HEK293 (cell line): ENCODE data around the gene ZEB2.

Source experiments
- CTCF ChIA-PET: fragments of 350-600 bp; formaldehyde crosslinking; extraction: SDS; loops from one replicate; lab custom pipeline; 2021; ENCODE audit warnings: antibody characterized with exemption; lab: Yijun Ruan, JAX
- POLR2A ChIA-PET: fragments of 300-600 bp; formaldehyde crosslinking; extraction: SDS; loops from one replicate; lab custom pipeline; 2020; ENCODE audit warnings: antibody characterized with exemption, inconsistent platforms; lab: Yijun Ruan, JAX
- H3K27ac ChIP-seq: fragments of 200-500 bp; sonication (Bioruptor generic); 2 replicates; pipeline ENCODE4 v1.5.1; 2014; ENCODE audit warnings: low read depth, low read length, control low read depth, inconsistent platforms; ENCODE audit errors: extremely low read depth
- H3K36me3 ChIP-seq, 2 experiments: fragments of 200-500 bp in 1 of 2; sonication (Bioruptor generic) in 1 of 2; 1 replicate in 1 of 2; 2 replicates in 1 of 2; pipeline ENCODE4 v1.5.1; 2014 to 2017; ENCODE audit warnings: inconsistent platforms in 2 of 2, low read length in 2 of 2; ENCODE audit not compliant: control insufficient read depth in 2 of 2, insufficient read depth in 1 of 2
- H3K4me1 ChIP-seq: fragments of 200-500 bp; sonication (Bioruptor generic); 2 replicates; pipeline ENCODE4 v1.5.1; 2014; ENCODE audit warnings: mild to moderate bottlenecking, low read length, inconsistent platforms; ENCODE audit not compliant: control insufficient read depth, insufficient read depth
- H3K4me3 ChIP-seq: 2 replicates; pipeline ENCODE4 v1.5.1; 2011; ENCODE audit warnings: low read depth, mild to moderate bottlenecking, control low read depth, low read length, moderate library complexity
- H3K9me3 ChIP-seq: fragments of 200-500 bp; sonication (Bioruptor generic); 2 replicates; pipeline ENCODE4 v1.5.1; 2014; ENCODE audit warnings: low read depth, low read length, inconsistent platforms; ENCODE audit not compliant: control insufficient read depth, insufficient read depth
- HOXA7 ChIP-seq: sonication (generic); formaldehyde crosslinking; IDR thresholded peaks from 2 replicates; pipeline ENCODE4 v1.8.1; 2022; ENCODE audit warnings: missing genetic modification reagents, borderline replicate concordance
- KLF9 ChIP-seq: fragments of 450-650 bp; formaldehyde crosslinking; IDR thresholded peaks from 2 replicates; pipeline ENCODE4 v1.5.1; 2016; ENCODE audit warnings: missing biosample characterization, missing genetic modification characterization, low read depth
- OVOL3 ChIP-seq: fragments of 450-650 bp; formaldehyde crosslinking; IDR thresholded peaks from 2 replicates; pipeline ENCODE4 v1.5.1; 2016; ENCODE audit warnings: missing biosample characterization, missing genetic modification characterization
- SP3 ChIP-seq: fragments of 450-650 bp; formaldehyde crosslinking; IDR thresholded peaks from 2 replicates; pipeline ENCODE4 v1.5.1; 2016; ENCODE audit warnings: missing biosample characterization, missing genetic modification characterization
- SP7 ChIP-seq: fragments of 450-650 bp; formaldehyde crosslinking; IDR thresholded peaks from 2 replicates; pipeline ENCODE4 v1.5.1; 2016; ENCODE audit warnings: missing biosample characterization, missing genetic modification characterization
- TRIM28 ChIP-seq: IDR thresholded peaks from 2 replicates; pipeline ENCODE4 v1.6.1; 2011; ENCODE audit warnings: low read length, control low read depth, borderline replicate concordance
- ZNF114 ChIP-seq: fragments of 450-650 bp; formaldehyde crosslinking; IDR thresholded peaks from 2 replicates; pipeline ENCODE4 v1.5.0; 2017; ENCODE audit warnings: missing biosample characterization, missing genetic modification characterization
- ZNF132 ChIP-seq: fragments of 450-650 bp; formaldehyde crosslinking; IDR thresholded peaks from 2 replicates; pipeline ENCODE4 v1.5.1; 2017; ENCODE audit warnings: missing biosample characterization, missing genetic modification characterization, borderline replicate concordance
- ZNF169 ChIP-seq: fragments of 450-650 bp; formaldehyde crosslinking; IDR thresholded peaks from 2 replicates; pipeline ENCODE4 v1.5.1; 2016; ENCODE audit warnings: missing biosample characterization, missing genetic modification characterization
- ZNF239 ChIP-seq: fragments of 450-650 bp; formaldehyde crosslinking; IDR thresholded peaks from 2 replicates; pipeline ENCODE4 v1.5.1; 2016; ENCODE audit warnings: missing biosample characterization, missing genetic modification characterization
- ZNF335 ChIP-seq: fragments of 450-650 bp; formaldehyde crosslinking; conservative IDR thresholded peaks from 2 replicates; pipeline ENCODE4 v1.5.1; 2016; ENCODE audit warnings: missing biosample characterization, missing genetic modification characterization
- ZNF350 ChIP-seq: fragments of 450-650 bp; formaldehyde crosslinking; IDR thresholded peaks from 2 replicates; pipeline ENCODE4 v1.5.0; 2017; ENCODE audit warnings: missing biosample characterization, mild to moderate bottlenecking, missing genetic modification characterization
- ZNF354C ChIP-seq: fragments of 450-650 bp; formaldehyde crosslinking; IDR thresholded peaks from 2 replicates; pipeline ENCODE4 v1.5.1; 2016; ENCODE audit warnings: missing biosample characterization, missing genetic modification characterization, low read depth, borderline replicate concordance
- ZNF433 ChIP-seq: fragments of 450-650 bp; formaldehyde crosslinking; IDR thresholded peaks from 2 replicates; pipeline ENCODE4 v1.5.1; 2016; ENCODE audit warnings: missing biosample characterization, missing genetic modification characterization, low read depth
- ZNF521 ChIP-seq: fragments of 450-650 bp; formaldehyde crosslinking; IDR thresholded peaks from 2 replicates; pipeline ENCODE4 v1.5.1; 2017; ENCODE audit warnings: missing biosample characterization, mild to moderate bottlenecking, missing genetic modification characterization
- ZNF530 ChIP-seq: fragments of 450-650 bp; formaldehyde crosslinking; IDR thresholded peaks from 2 replicates; pipeline ENCODE4 v1.5.1; 2016; ENCODE audit warnings: low read depth, missing biosample characterization, missing genetic modification characterization
- ZNF558 ChIP-seq: fragments of 450-650 bp; formaldehyde crosslinking; IDR thresholded peaks from 2 replicates; pipeline ENCODE4 v1.5.1; 2016; ENCODE audit warnings: missing biosample characterization, missing genetic modification characterization
- ZNF585B ChIP-seq: fragments of 450-650 bp; formaldehyde crosslinking; IDR thresholded peaks from 2 replicates; pipeline ENCODE4 v1.5.1; 2016; ENCODE audit warnings: missing biosample characterization, missing genetic modification characterization
- TF ChIP-seq, protein P1 (sequence below): fragments of 450-650 bp; formaldehyde crosslinking; IDR thresholded peaks from 2 replicates; pipeline ENCODE4 v1.5.1; 2016; ENCODE audit warnings: missing biosample characterization, missing genetic modification characterization
- TF ChIP-seq, protein P2 (sequence below): fragments of 450-650 bp; formaldehyde crosslinking; IDR thresholded peaks from 2 replicates; pipeline ENCODE4 v1.5.1; 2016; ENCODE audit warnings: missing biosample characterization, missing genetic modification characterization, low read depth
- TF ChIP-seq, protein P3 (sequence below): fragments of 450-650 bp; formaldehyde crosslinking; IDR thresholded peaks from 2 replicates; pipeline ENCODE4 v1.5.1; 2016; ENCODE audit warnings: missing biosample characterization, missing genetic modification characterization, low read depth
- TF ChIP-seq, protein P4 (sequence below): fragments of 450-650 bp; formaldehyde crosslinking; IDR thresholded peaks from 2 replicates; pipeline ENCODE4 v1.5.1; 2016; ENCODE audit warnings: missing biosample characterization, missing genetic modification characterization
- TF ChIP-seq, protein P5 (sequence below): fragments of 450-650 bp; formaldehyde crosslinking; IDR thresholded peaks from 2 replicates; pipeline ENCODE4 v1.5.1; 2016; ENCODE audit warnings: missing biosample characterization, missing genetic modification characterization
- TF ChIP-seq, protein P6 (sequence below): IDR thresholded peaks from 2 replicates; pipeline ENCODE4 v1.6.1; 2011; ENCODE audit warnings: mild to moderate bottlenecking, low read depth, low read length, borderline replicate concordance

The ZEB2 gene

DNA sequence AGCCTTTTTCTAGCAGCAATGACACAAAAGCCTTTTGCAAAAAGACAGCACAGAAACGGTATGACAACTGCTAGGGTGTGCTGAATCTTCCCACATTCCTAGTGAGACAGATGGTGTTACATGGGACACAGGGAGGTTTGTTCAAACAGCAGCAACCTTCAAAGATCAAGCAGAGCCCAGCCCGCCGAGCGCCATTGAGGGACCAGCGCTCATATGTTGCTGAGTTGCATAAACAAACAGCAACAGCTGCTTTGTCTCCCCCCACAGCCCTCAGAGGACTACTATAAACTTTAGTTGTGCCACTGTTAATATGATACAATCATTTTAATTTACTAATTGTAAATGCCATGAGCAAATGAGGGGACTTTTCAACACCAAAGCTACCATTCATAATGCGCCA lies 117.7 kb downstream of the ZEB2 start:
- CTCF ChIA-PET, result no interaction called here

DNA sequence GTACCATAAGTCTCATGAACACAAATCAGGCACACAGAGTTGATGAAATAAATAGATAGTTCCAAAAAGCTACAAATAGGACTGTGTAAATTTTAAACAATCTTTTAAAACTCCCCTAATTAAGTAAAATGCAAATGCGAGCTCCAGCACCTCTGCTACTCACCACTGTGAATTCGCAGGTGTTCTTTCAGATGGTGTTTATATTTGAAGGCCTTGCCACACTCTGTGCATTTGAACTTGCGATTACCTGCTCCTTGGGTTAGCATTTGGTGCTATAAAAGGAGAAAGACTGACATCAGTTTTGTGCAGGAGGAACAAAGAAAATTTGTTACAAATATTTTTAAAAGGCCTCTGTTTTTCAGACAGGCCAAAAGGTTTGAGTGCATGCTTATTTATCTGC lies 118.9 kb downstream of the ZEB2 start:
- ChIA-PET CTCF (no interaction called here), POLR2A (no interaction called here)
- H3K4me1 ChIP-seq, result no peaks in the 10 kb centered on the region
- H3K9me3 ChIP-seq, result no peaks in the 10 kb centered on the region
- H3K4me3 ChIP-seq, result no peak overlapping the region
- no peak overlapping the region for H3K27ac ChIP-seq
- TF ChIP-seq SP3, result no peak
- TF ChIP-seq, protein P1, sequence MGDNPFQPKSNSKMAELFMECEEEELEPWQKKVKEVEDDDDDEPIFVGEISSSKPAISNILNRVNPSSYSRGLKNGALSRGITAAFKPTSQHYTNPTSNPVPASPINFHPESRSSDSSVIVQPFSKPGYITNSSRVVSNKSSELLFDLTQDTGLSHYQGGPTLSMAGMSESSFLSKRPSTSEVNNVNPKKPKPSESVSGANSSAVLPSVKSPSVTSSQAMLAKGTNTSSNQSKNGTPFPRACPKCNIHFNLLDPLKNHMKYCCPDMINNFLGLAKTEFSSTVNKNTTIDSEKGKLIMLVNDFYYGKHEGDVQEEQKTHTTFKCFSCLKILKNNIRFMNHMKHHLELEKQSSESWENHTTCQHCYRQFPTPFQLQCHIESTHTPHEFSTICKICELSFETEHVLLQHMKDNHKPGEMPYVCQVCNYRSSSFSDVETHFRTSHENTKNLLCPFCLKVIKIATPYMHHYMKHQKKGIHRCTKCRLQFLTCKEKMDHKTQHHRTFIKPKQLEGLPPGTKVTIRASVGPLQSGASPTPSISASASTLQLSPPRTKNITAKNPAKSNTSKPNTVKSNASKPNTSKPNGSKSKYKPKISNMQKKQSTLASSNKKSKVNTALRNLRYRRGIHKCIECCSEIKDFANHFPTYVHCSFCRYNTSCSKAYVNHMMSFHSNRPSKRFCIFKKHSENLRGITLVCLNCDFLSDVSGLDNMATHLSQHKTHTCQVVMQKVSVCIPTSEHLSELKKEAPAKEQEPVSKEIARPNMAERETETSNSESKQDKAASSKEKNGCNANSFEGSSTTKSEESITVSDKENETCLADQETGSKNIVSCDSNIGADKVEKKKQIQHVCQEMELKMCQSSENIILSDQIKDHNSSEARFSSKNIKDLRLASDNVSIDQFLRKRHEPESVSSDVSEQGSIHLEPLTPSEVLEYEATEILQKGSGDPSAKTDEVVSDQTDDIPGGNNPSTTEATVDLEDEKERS (tag by site-specific recombination), result no peak
- TF ChIP-seq ZNF530 (tag by site-specific recombination), result no peak
- TF ChIP-seq ZNF350 (tag by site-specific recombination), result no peak
- TF ChIP-seq, protein P2, sequence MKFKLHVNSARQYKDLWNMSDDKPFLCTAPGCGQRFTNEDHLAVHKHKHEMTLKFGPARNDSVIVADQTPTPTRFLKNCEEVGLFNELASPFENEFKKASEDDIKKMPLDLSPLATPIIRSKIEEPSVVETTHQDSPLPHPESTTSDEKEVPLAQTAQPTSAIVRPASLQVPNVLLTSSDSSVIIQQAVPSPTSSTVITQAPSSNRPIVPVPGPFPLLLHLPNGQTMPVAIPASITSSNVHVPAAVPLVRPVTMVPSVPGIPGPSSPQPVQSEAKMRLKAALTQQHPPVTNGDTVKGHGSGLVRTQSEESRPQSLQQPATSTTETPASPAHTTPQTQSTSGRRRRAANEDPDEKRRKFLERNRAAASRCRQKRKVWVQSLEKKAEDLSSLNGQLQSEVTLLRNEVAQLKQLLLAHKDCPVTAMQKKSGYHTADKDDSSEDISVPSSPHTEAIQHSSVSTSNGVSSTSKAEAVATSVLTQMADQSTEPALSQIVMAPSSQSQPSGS (tag by site-specific recombination), result no peak
- TF ChIP-seq OVOL3, result no peak
- no peak for TF ChIP-seq KLF9 (tag by site-specific recombination)
- TF ChIP-seq ZNF239, result no peak
- TF ChIP-seq, protein P3, sequence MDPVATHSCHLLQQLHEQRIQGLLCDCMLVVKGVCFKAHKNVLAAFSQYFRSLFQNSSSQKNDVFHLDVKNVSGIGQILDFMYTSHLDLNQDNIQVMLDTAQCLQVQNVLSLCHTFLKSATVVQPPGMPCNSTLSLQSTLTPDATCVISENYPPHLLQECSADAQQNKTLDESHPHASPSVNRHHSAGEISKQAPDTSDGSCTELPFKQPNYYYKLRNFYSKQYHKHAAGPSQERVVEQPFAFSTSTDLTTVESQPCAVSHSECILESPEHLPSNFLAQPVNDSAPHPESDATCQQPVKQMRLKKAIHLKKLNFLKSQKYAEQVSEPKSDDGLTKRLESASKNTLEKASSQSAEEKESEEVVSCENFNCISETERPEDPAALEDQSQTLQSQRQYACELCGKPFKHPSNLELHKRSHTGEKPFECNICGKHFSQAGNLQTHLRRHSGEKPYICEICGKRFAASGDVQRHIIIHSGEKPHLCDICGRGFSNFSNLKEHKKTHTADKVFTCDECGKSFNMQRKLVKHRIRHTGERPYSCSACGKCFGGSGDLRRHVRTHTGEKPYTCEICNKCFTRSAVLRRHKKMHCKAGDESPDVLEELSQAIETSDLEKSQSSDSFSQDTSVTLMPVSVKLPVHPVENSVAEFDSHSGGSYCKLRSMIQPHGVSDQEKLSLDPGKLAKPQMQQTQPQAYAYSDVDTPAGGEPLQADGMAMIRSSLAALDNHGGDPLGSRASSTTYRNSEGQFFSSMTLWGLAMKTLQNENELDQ (tag by site-specific recombination), result no peak
- peaks cover 7 to 65% of the 10 kb centered on the region in 2 experiments; a peak in 2 of 3 replicates for H3K36me3 ChIP-seq

More for the DNA sequence above, 117.7 kb downstream of the ZEB2 start:
- Histone ChIP-seq H3K27ac (no peak overlapping the region), H3K4me1 (no peaks in the 10 kb centered on the region; the same call in 1 of the 2 replicates), H3K36me3 (peaks cover 7 to 59% of the 10 kb centered on the region in 2 experiments; a peak in 2 of 3 replicates), H3K9me3 (no peaks in the 10 kb centered on the region), H3K4me3 (no peak overlapping the region)
- TF ChIP-seq ZNF585B (tag by site-specific recombination) (no peak), TRIM28 (no peak), ZNF132 (no peak), ZNF433 (no peak), HOXA7 (no peak), ZNF169 (tag by site-specific recombination) (no peak), SP7 (no peak), ZNF354C (tag by site-specific recombination) (no peak), ZNF335 (tag by site-specific recombination) (no peak), ZNF114 (tag by site-specific recombination) (no peak), ZNF558 (tag by site-specific recombination) (no peak), ZNF521 (tag by site-specific recombination) (no peak)
- TF ChIP-seq, protein P4, sequence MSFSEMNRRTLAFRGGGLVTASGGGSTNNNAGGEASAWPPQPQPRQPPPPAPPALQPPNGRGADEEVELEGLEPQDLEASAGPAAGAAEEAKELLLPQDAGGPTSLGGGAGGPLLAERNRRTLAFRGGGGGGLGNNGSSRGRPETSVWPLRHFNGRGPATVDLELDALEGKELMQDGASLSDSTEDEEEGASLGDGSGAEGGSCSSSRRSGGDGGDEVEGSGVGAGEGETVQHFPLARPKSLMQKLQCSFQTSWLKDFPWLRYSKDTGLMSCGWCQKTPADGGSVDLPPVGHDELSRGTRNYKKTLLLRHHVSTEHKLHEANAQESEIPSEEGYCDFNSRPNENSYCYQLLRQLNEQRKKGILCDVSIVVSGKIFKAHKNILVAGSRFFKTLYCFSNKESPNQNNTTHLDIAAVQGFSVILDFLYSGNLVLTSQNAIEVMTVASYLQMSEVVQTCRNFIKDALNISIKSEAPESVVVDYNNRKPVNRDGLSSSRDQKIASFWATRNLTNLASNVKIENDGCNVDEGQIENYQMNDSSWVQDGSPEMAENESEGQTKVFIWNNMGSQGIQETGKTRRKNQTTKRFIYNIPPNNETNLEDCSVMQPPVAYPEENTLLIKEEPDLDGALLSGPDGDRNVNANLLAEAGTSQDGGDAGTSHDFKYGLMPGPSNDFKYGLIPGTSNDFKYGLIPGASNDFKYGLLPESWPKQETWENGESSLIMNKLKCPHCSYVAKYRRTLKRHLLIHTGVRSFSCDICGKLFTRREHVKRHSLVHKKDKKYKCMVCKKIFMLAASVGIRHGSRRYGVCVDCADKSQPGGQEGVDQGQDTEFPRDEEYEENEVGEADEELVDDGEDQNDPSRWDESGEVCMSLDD (tag by site-specific recombination), result no peak
- TF ChIP-seq, protein P5, sequence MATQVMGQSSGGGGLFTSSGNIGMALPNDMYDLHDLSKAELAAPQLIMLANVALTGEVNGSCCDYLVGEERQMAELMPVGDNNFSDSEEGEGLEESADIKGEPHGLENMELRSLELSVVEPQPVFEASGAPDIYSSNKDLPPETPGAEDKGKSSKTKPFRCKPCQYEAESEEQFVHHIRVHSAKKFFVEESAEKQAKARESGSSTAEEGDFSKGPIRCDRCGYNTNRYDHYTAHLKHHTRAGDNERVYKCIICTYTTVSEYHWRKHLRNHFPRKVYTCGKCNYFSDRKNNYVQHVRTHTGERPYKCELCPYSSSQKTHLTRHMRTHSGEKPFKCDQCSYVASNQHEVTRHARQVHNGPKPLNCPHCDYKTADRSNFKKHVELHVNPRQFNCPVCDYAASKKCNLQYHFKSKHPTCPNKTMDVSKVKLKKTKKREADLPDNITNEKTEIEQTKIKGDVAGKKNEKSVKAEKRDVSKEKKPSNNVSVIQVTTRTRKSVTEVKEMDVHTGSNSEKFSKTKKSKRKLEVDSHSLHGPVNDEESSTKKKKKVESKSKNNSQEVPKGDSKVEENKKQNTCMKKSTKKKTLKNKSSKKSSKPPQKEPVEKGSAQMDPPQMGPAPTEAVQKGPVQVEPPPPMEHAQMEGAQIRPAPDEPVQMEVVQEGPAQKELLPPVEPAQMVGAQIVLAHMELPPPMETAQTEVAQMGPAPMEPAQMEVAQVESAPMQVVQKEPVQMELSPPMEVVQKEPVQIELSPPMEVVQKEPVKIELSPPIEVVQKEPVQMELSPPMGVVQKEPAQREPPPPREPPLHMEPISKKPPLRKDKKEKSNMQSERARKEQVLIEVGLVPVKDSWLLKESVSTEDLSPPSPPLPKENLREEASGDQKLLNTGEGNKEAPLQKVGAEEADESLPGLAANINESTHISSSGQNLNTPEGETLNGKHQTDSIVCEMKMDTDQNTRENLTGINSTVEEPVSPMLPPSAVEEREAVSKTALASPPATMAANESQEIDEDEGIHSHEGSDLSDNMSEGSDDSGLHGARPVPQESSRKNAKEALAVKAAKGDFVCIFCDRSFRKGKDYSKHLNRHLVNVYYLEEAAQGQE (tag by site-specific recombination), result no peak
- TF ChIP-seq, protein P6, sequence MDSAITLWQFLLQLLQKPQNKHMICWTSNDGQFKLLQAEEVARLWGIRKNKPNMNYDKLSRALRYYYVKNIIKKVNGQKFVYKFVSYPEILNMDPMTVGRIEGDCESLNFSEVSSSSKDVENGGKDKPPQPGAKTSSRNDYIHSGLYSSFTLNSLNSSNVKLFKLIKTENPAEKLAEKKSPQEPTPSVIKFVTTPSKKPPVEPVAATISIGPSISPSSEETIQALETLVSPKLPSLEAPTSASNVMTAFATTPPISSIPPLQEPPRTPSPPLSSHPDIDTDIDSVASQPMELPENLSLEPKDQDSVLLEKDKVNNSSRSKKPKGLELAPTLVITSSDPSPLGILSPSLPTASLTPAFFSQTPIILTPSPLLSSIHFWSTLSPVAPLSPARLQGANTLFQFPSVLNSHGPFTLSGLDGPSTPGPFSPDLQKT, result no peak
- POLR2A ChIA-PET, result no interaction called here
